CD4-positive, alpha-beta T cell treated with Interleukin-15 for 1 hour (primary cell): ENCODE results near the gene CGB2.
"Not testable (repeated sequence)": the region's sequence is repeated elsewhere in the genome, so short reads cannot be mapped to it uniquely, and the experiment has no call there.

Source experiments
- DNase-seq: peaks from one replicate; pipeline ENCODE4 v3.0.0-alpha.2; 2020

The CGB2 gene

GRCh38 chr19:49070416-49070815, 38.7 kb downstream of the CGB2 start:
- DNase-seq = no peak

DNA sequence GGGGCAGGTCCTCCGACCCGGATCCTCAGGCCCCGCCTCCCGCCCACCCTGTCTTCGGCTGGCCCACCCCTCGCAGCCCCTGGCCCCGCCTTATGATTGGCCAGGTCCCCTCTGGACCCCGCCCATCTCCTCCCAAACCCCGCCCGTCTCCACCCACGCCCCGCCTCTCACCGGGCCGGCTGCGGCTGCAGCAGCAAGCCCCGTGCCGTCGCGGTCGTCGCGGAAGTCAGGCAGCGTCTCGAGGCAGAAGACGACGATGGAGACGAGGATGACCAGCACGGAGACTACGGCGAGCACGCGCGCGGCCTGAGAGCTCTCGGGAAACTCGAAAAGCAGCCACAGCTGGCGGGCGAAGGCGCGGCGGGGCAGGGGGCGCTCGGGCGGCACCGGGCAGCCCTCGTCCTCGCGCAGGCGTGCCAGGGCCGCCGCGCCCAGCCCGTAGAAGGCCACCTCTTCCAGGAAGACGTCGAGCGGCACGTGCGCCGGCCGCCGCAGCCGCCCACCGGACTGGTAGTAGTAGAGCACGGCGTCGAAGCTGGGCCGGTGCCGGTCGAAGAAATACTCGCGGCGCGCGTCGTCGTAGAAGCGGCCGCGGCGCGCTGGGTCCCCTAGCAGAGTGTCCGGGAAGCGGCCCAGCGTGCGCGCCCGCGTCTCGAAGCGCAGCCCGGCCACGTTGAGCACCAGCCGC, 40.3 kb downstream of the CGB2 start:
- no peak for DNase-seq

DNA sequence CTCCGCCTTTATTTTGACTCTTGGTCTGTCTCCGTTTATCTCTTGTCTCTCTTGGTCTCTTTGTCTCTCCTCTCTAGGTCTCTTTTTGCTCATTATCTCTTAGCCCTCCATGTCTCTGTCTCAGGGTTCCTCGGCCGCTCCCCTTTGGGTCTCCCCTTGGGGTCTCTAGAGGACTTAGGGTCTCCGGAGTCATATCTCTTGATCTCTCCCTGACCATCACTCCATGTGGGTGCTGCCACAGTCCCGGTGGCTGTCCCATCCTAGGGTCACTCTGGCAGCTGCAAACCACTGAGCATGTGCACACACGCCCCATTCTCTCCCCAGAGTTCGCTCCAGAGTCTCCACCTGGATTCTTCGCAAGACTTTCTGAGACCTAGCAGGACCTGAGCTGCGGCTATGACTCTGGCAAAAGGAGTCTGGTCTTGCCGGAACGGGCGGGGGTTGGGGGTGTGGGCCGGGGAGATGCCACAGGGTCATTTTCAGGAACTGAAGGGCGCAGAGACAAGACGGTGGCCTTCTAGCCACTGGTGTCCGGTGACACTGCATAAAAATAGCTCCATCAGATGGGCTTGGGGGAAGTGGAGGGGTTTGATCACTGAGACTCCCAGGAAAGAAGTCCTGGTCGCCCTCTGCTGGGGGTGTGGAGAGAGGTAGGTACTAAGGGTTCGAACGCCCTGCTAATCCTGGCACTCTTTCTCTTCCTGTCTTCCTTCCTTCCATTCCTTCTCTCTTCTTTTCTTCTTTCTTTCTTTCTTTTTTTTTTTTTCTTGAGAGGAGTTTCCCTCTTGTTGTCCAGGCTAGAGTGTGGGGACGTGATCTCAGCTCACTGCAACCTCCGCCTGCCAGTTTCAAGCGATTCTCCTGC, 42.1 kb downstream of the CGB2 start:
- no peak for DNase-seq

DNA sequence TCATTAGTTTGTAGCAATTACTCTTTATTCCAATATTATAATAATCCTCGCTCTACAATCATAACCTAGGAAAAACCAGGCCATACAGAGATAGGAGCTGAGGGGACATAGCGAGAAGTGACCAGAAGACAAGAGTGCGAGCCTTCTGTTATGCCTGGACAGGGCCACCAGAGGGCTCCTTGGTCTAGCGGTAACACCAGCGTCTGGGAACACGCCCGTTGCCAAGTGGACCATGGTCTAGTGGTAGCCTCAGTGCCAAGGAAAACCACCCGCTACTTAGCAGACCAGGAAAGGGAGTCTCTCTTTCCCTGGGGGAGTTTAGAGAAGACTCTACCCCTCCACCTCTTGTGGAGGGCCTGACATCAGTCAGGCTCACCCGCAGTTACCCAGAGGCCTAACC, 43.2 kb downstream of the CGB2 start:
- DNase-seq = not testable (repeated sequence)

- no peak for DNase-seq
Observed at GRCh38 chr19:49080392-49080791, 48.7 kb downstream of the CGB2 start.

- no peak for DNase-seq
Observed at GRCh38 chr19:49081273-49081672, 49.6 kb downstream of the CGB2 start.
